AG09309 (cell line): Measurements from ENCODE around the gene SUPV3L1.
"Not testable (repeated sequence)": the region's sequence is repeated elsewhere in the genome, so short reads cannot be mapped to it uniquely, and the experiment has no call there.

Source experiments
- DNase-seq: peaks from one replicate; pipeline ENCODE4 v3.0.0-alpha.2; 2010; ENCODE audit warnings: low read depth
- H3K4me3 ChIP-seq: 2 replicates; pipeline ENCODE4 v1.5.1; 2011; ENCODE audit warnings: mild to moderate bottlenecking, low read depth, low read length, moderate library complexity; ENCODE audit not compliant: control insufficient read depth
- TF ChIP-seq, protein P1 (sequence below): IDR thresholded peaks from 2 replicates; pipeline ENCODE4 v1.5.1; 2011; ENCODE audit warnings: mild to moderate bottlenecking, low read depth, low read length, inconsistent platforms; ENCODE audit not compliant: insufficient read depth, control insufficient read depth; ENCODE audit errors: missing control alignments

The SUPV3L1 gene

DNA sequence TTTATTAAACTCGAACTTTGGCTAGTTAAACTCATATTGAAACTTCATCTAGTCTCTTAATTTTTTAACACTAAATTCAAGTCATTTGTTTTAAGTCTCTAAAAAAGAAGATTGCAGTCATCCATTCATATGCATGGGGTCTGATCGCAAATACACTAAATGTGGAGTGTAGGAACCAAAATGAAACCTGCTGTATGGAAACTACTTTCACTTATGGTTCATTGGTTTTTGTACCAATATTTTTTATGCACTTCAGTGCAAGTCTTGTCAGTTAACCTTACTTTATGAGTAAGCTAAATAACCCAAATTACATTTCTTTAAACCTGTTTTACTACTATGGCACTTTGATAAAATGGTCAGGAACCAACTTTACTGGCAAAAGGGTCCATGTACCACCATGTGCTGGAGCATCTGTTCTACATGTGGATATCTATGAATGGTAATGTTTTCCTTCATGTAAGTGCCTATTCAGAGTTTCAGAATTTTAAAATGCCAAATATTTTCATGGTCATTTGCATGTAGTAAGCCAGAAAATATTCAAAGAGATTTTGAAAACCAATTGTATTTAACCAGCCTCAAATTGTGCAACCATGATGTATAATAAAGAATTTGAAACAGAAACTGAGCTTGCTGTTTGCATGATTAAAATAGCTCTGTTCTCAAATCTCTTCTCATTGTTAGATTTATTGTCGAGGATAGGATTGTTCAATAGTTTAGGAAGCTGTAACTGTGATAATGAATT, 7.6 kb upstream of the SUPV3L1 start:
- TF ChIP-seq, protein P1, sequence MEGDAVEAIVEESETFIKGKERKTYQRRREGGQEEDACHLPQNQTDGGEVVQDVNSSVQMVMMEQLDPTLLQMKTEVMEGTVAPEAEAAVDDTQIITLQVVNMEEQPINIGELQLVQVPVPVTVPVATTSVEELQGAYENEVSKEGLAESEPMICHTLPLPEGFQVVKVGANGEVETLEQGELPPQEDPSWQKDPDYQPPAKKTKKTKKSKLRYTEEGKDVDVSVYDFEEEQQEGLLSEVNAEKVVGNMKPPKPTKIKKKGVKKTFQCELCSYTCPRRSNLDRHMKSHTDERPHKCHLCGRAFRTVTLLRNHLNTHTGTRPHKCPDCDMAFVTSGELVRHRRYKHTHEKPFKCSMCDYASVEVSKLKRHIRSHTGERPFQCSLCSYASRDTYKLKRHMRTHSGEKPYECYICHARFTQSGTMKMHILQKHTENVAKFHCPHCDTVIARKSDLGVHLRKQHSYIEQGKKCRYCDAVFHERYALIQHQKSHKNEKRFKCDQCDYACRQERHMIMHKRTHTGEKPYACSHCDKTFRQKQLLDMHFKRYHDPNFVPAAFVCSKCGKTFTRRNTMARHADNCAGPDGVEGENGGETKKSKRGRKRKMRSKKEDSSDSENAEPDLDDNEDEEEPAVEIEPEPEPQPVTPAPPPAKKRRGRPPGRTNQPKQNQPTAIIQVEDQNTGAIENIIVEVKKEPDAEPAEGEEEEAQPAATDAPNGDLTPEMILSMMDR: no peak
- no peak overlapping the region for H3K4me3 ChIP-seq
- DNase-seq: no peak

DNA sequence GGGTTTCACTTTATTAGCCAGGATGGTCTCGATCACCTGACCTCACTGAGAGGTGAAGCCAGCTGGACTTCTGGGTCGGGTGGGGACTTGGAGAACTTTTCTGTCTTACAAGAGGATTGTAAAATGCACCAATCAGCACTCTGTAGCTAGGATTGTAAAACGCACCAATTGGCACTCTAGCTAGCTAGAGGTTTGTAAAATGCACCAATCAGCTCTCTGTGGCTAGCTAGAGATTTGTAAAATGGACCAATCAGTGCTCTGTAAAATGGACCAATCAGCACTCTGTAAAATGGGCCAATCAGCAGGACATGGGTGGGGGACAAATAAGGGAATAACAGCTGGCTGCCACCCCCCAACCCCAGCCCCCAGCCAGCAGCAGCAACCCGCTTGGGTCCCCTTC, 4.7 kb upstream of the SUPV3L1 start:
- H3K4me3 ChIP-seq, DNase-seq: not testable (repeated sequence)

DNA sequence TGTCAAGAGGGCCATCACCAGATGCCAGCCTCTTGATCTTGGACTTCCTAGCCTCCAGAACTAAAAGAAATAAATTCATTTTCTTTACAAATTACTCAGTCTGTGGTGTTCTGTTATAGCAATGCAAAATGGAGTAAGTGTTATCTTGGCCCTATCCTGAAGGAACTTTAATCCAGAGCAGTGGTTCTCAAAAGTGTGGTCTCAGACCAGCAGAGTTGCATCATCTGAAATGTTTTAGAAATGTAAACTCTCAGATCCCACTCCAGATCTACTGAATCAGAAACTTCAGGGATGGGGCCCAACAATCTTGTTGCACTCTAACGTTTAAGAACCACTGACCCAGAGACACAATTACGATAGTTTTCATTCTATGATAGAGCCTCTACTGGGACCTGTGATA, 3.2 kb upstream of the SUPV3L1 start:
- no peak for DNase-seq
- TF ChIP-seq, protein P1: no peak
- no peak overlapping the region for H3K4me3 ChIP-seq

DNA sequence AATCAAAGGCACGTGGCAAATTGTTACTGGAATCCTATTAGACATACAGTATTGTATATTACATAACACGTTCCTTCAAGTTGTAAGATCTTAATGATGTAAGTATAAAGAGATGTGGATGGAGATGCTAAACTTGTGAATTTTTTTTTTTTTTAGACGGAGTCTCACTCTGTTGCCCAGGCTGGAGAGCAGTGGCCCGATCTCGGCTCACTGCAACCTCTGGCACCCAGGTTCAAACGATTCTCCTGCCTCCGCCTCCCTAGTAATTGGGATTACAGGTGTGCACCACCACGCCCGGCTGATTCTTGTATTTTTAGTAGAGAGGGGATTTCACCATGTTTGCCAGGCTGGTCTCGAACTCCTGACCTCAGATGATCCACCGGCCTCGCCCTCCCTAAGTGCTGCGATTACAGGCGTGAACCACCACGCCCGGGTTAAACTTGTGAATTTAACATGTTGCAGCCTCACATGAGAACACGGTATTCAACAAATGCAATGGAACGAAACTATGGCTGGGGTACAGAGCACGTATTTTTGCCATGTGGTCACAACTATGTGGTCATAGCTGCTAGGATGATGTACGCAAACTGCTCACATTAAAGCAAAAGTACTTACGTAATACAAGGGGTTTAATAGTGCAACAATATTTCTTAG, 818 bp upstream of the SUPV3L1 start:
- TF ChIP-seq, protein P1: no peak
- H3K4me3 ChIP-seq: peak overlapping the region; percentile 96
- DNase-seq: peak; percentile 5

DNA sequence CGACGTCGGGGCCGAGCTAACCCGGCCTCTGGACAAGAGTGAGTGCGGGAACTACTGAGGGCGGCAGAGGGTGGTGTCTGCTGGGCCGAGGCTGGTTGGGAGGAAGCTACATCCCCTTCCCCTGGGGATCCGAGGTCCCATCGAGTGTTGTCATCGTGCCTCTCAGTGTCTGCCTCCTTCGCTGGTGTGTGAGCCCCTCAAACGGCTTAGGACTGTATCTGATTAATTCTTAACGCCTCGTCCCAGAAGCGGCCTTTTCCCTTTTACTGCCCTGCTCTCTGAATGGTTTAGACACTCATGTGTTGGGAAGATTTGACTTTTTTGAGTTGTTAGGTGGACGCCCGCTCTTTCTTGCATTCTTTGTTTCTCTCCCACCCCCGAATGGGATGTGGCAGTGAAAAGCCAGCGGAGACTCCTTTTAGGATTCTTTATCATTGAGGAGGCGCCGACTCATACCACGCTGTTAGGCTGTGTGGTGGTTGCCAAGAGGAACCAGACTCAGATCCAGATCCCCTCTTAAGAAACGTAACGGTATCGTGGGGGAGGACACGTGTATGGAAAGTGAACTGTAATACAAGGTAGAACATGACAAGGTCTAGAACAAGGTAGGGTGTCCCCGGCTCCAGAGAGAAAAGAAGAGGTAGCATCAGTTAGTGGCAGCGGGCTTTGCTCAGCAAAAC, 631 bp downstream of the SUPV3L1 start:
- peak overlapping the region; percentile 96 for H3K4me3 ChIP-seq
- DNase-seq: no peak
- TF ChIP-seq, protein P1: no peak

DNA sequence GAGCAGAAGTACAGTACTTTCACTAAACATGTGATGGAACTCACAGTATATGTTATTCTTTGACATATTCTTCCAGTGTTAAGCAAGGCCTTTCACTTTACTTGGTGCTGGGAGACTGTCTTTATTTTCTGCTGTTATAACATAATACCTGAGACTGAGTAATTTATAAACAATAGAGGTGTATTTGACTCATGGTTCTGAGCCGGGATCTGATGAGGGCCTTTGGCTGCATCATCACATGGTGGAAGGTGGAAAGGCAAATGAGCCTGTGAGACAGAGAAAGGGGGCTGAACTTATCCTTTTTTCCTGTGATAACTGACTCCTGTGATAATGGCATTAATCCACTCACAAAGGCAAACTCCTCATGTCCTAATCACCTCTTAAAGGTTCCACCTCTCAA, 1.4 kb downstream of the SUPV3L1 start:
- H3K4me3 ChIP-seq: peak overlapping the region; percentile 96
- DNase-seq: no peak
- TF ChIP-seq, protein P1: no peak

DNA sequence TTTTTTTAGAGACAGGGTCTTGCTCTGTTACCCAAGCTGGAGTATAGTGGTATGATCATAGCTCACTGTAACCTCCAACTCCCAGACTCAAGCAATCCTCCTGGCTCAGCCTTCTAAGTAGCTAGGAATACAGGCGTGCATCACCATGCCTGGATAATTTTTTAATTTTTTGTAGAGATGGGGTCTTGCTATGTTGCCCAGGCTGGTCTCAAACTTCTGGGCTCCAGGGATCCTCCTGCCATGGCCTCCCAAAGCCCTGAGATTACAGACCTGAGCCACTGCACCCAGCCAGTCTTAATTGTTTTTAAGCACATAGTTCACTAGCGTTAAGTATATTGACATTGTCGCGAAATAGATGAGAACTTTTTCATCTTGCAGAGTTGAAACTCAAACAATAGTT, 2.0 kb downstream of the SUPV3L1 start:
- H3K4me3 ChIP-seq: no peak overlapping the region
- no peak for DNase-seq

More for the DNA sequence above, 2.0 kb downstream of the SUPV3L1 start:
- TF ChIP-seq, protein P1: no peak
